ENCODE measurements around the gene NDUFAF8.

DNA sequence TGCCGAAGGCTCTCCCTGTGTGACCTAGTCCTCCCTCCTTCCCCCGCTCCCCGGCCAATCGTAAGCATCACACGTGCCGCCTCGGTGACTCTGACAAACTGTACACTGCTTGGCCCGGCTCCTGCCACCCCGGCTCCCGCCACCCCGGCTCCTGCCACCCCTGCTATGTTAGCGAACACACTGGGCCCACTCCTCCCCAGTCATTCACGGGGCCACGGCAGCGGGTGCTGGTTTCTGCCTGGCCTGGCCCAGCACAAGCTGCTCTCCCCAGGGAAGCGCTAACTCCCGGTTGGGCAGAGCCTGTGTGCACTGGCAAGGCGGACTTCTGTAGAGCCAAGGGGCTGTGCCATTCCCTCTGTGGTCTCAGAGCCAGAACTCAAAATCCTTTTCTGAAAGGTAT lies 22.0 kb downstream of the NDUFAF8 start:
- TF ChIP-seq POLR2AphosphoS5 (IDR thresholded peaks at IDR 0.05), result no peak
- no peak for TF ChIP-seq CTCF (IDR thresholded peaks at IDR 0.05)
- TF ChIP-seq POLR2A (IDR thresholded peaks at IDR 0.05), result no peak
